Measurements from ENCODE around the gene NECAB3. TPM values are rescaled to one million over a fixed set of nuclear protein-coding genes. Genes with fewer than 3 reads are reported as not detected.

NECAB3 gene
- total and polyA plus RNA-seq, 2 of the 4 experiments (the other 2 are of a cell fraction), result 8.6 to 28.4 TPM

DNA sequence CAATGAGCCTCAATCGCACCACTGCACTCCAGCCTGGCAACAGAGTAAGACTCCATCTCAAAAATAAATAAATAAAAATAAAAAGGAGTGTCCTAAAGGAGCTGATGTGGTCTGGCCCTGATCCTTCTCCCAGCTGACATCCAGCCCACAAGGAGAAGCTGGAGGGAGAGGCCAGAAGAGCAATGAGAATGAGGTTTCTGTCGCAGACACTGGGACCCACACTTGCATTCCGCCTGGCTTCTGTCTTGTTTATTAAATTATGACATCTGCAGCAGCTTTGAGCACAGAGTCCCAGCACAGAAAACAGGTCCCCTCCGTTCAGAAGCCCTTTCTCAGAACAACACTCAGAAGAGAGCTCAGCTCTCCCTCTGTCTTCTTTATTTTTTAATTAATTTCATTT lies 22.2 kb upstream of the NECAB3 start:
- no peak overlapping the region for H2BK20ac ChIP-seq (ENCODE audit: low read depth, low read length)
- no peaks in the 10 kb centered on the region for H3K36me3 ChIP-seq (ENCODE audit: control insufficient read depth, insufficient read depth, low read length)
- H3K4me1 ChIP-seq (ENCODE audit: control insufficient read depth, insufficient read depth, low read length), result no peaks in the 10 kb centered on the region
- no peaks in the 10 kb centered on the region for H3K9me3 ChIP-seq (ENCODE audit: control insufficient read depth, insufficient read depth, low read length)
- H3K14ac ChIP-seq (replicated peaks; ENCODE audit: low read depth, low read length), result no peak overlapping the region
- no peak overlapping the region for H3K27ac ChIP-seq (ENCODE audit: insufficient read depth, low read length)
- no peak overlapping the region for H2AK5ac ChIP-seq (ENCODE audit: low read depth, low read length)
- H3K4me2 ChIP-seq (ENCODE audit: low read depth, low read length), result no peak overlapping the region
- no peaks in the 10 kb centered on the region for H3K27me3 ChIP-seq (ENCODE audit: control insufficient read depth, insufficient read depth, low read length)
- H3K9ac ChIP-seq (ENCODE audit: low read depth, low read length), result no peak overlapping the region
- no peak overlapping the region for H2BK120ac ChIP-seq (ENCODE audit: low read depth, low read length)
- H2AFZ ChIP-seq (replicated peaks; ENCODE audit: low read length, poor library complexity), result no peak overlapping the region
- no peak overlapping the region for H3K4me3 ChIP-seq (ENCODE audit: insufficient read depth, low read depth, low read length)
- no peak overlapping the region for H4K91ac ChIP-seq (ENCODE audit: insufficient read depth, low read depth, low read length)
- H3K23ac ChIP-seq (ENCODE audit: low read depth, low read length), result no peak overlapping the region
- H3K9me1 ChIP-seq (ENCODE audit: insufficient read depth, low read length), result no peaks in the 10 kb centered on the region
- dilution Hi-C loops (cut with HindIII; ENCODE audit: low sequenced_read_pairs, unreplicated experiment), result no loop called here
- ChIA-PET POLR2A (ENCODE audit: unreplicated experiment) (no interaction called here), CTCF (no interaction called here)
- in situ Hi-C loops (cut with MboI; ENCODE audit: low sequenced_read_pairs), result no loop called here
- DNase-seq (no peak), ATAC-seq (ENCODE audit: low read depth) (no peak)
- no peak overlapping the region for H2AK9ac ChIP-seq (replicated peaks; ENCODE audit: low read depth, low read length, poor library complexity)
- no TSS peak for BruUV-seq (replicated peaks)
- H3K56ac ChIP-seq (ENCODE audit: extremely low read depth, insufficient read depth, low read length), result no peak overlapping the region
- H2BK5ac ChIP-seq (ENCODE audit: low read depth, low read length, poor library complexity, severe bottlenecking), result no peak overlapping the region
- intact Hi-C loops (cut with micrococcal nuclease), result no loop called here
- H4K5ac ChIP-seq (ENCODE audit: low read depth, low read length), result no peak overlapping the region
- TF ChIP-seq USF2 (IDR thresholded peaks at IDR 0.05; ENCODE audit: low read depth, low read length) (no peak), RFX5 (IDR thresholded peaks at IDR 0.05; ENCODE audit: low read depth, low read length) (no peak), CTCF (conservative IDR thresholded peaks at IDR 0.05; ENCODE audit: low read depth, low read length) (no peak), SMC3 (IDR thresholded peaks at IDR 0.05; ENCODE audit: low read depth, low read length) (no peak)
- H3K79me1 ChIP-seq (ENCODE audit: low read depth in 1 of 2, low read length in 2 of 2), result no peaks in the 10 kb centered on the region
- H2BK15ac ChIP-seq (ENCODE audit: low read depth, low read length), result no peak overlapping the region
- H4K8ac ChIP-seq (ENCODE audit: low read depth in 2 of 2, low read length in 2 of 2), result no peak overlapping the region
- 60% methylated on average over 1 of the region's 4 CpGs; no CpG with 5 or more reads in 1 of the 2 experiments for WGBS, 2 experiments (ENCODE audit: extremely low coverage in 2 of 2, insufficient read length in 1 of 2)
- H4K20me1 ChIP-seq (ENCODE audit: insufficient read depth, low read length), result no peaks in the 10 kb centered on the region
- no peak overlapping the region for H3K18ac ChIP-seq (ENCODE audit: low read depth, low read length)
- no peak overlapping the region for H3K4ac ChIP-seq (ENCODE audit: low read depth, low read length)

All from IMR-90 (cell line).